GM08714 (cell line): ENCODE measurements around the gene ST6GALNAC2.
"Not testable (repeated sequence)": the region's sequence is repeated elsewhere in the genome, so short reads cannot be mapped to it uniquely, and the experiment has no call there.

Experiments
- H3K4me3 ChIP-seq: fragments of 200-500 bp; sonication (Bioruptor generic); 2 replicates; pipeline ENCODE4 v1.5.1; 2014; ENCODE audit warnings: mild to moderate bottlenecking, low read length, inconsistent platforms
- ZNF274 ChIP-seq: IDR thresholded peaks from 2 replicates; pipeline ENCODE4 v1.6.1; 2012; ENCODE audit warnings: mild to moderate bottlenecking, low read depth, low read length

ST6GALNAC2 gene

GRCh38 chr17:76529224-76530094 is 56.2 kb downstream of the ST6GALNAC2 start:
- no peak for TF ChIP-seq ZNF274
- H3K4me3 ChIP-seq: no peak overlapping the region

GRCh38 chr17:76528528-76529223 is 57.0 kb downstream of the ST6GALNAC2 start:
- H3K4me3 ChIP-seq: peak overlapping the region; percentile 30; the same call in 1 of the 2 replicates

GRCh38 chr17:76528156-76528527 is 57.5 kb downstream of the ST6GALNAC2 start:
- TF ChIP-seq ZNF274: no peak
- peak overlapping the region; percentile 30; the same call in 1 of the 2 replicates for H3K4me3 ChIP-seq

More at GRCh38 chr17:76528528-76529223, 57.0 kb downstream of the ST6GALNAC2 start:
- TF ChIP-seq ZNF274: no peak

- no peak for TF ChIP-seq ZNF274
- H3K4me3 ChIP-seq: peak overlapping the region; percentile 0; the same call in 1 of the 2 replicates
These were observed 58.1 kb downstream of the ST6GALNAC2 start for GRCh38 chr17:76527430-76528111.

GRCh38 chr17:76527016-76527415 is 58.6 kb downstream of the ST6GALNAC2 start:
- H3K4me3 ChIP-seq: not testable (repeated sequence)

GRCh38 chr17:76525513-76525833 is 60.2 kb downstream of the ST6GALNAC2 start:
- not testable (repeated sequence) for H3K4me3 ChIP-seq

GRCh38 chr17:76524598-76525512 is 60.8 kb downstream of the ST6GALNAC2 start:
- H3K4me3 ChIP-seq: no peak overlapping the region
- no peak for TF ChIP-seq ZNF274

- TF ChIP-seq ZNF274: no peak
- no peak overlapping the region for H3K4me3 ChIP-seq
These were observed 62.3 kb downstream of the ST6GALNAC2 start for GRCh38 chr17:76523084-76524037.

- H3K4me3 ChIP-seq: not testable (repeated sequence)
These were observed 64.0 kb downstream of the ST6GALNAC2 start for GRCh38 chr17:76521683-76522082.

GRCh38 chr17:76521262-76521661 is 64.4 kb downstream of the ST6GALNAC2 start:
- no peak overlapping the region for H3K4me3 ChIP-seq
- TF ChIP-seq ZNF274: no peak

- H3K4me3 ChIP-seq: no peak overlapping the region
- TF ChIP-seq ZNF274: no peak
These were observed 66.4 kb downstream of the ST6GALNAC2 start for GRCh38 chr17:76519048-76519966.

- no peak overlapping the region for H3K4me3 ChIP-seq
- TF ChIP-seq ZNF274: no peak
These were observed 68.0 kb downstream of the ST6GALNAC2 start for GRCh38 chr17:76517638-76518038.
